ENCODE data around the gene CYFIP2. TPM values are rescaled to one million over a fixed set of nuclear protein-coding genes. Genes with fewer than 3 reads are reported as not detected.
A peak's percentile ranks its signal among the peaks of the same experiment; 100 is the strongest.

Gene CYFIP2
- total and polyA plus RNA-seq, 2 of the 13 experiments (the other 11 are each of a cell fraction or from before 2014, with no cell fraction given), result 22.6 to 30.3 TPM

DNA sequence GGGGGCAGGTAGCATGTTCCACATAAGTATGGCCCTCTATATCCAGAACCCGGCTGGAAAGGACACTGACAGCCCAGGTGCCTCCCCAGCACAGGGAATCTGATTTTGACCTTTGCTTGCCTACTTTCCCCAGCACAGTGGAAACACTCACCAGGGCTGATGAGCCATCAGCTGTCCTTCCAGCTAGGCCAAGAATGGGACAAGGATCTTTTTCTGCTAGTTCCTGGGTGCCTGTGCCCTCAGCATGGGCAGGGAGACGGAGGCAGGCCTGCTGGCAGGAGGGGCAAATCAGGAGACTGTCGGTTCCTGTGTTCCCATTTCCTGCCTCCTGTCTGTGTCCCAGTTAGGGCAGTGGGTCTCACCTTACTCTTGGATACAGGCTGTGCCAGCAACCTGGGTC is 1.1 kb downstream of the CYFIP2 start:
- H4K20me1 ChIP-seq (ENCODE audit: insufficient read depth, low read length), result no peaks in the 10 kb centered on the region
- H3K79me2 ChIP-seq (ENCODE audit: insufficient read depth, low read length), result peaks cover 3% of the 10 kb centered on the region
- ChIA-PET CTCF (ENCODE audit: low intra/inter-chr PET ratio, low total read pairs) (no interaction called here), POLR2A (no interaction called here)
- WGBS (ENCODE audit: low lambda C conversion rate), result 39% methylated on average over 3 of the region's 3 CpGs
- TSS peak; percentile 47 for BruUV-seq (replicated peaks)
- peak overlapping the region; percentile 58 for H3K9ac ChIP-seq (ENCODE audit: insufficient read depth, low read depth, low read length)
- no peaks in the 10 kb centered on the region for H3K36me3 ChIP-seq (replicated peaks in 1 of 2; ENCODE audit: control insufficient read depth in 1 of 2, insufficient read depth in 2 of 2, low read length in 2 of 2)
- H3K9me3 ChIP-seq (ENCODE audit: low read length), result no peaks in the 10 kb centered on the region
- no peak overlapping the region for H2AFZ ChIP-seq (ENCODE audit: low read length)
- peaks cover 58% of the 10 kb centered on the region for H3K4me1 ChIP-seq (ENCODE audit: insufficient read depth, low read length)
- H3K27me3 ChIP-seq (ENCODE audit: control insufficient read depth in 1 of 2, insufficient read depth in 2 of 2, low read length in 2 of 2), result peaks cover 0 to 1% of the 10 kb centered on the region in 2 experiments; a peak in 2 of 5 replicates
- peak overlapping the region; percentile 74 to 84 (median 83) for H3K4me3 ChIP-seq (replicated peaks in 1 of 3; ENCODE audit: insufficient read depth in 1 of 3, low read depth in 2 of 3, low read length in 3 of 3)
- FAIRE-seq, result no peak
- peak overlapping the region; percentile 95 for H3K4me2 ChIP-seq (ENCODE audit: low read depth, low read length)
- H3K27ac ChIP-seq (ENCODE audit: extremely low read length, insufficient read depth, low read length), result no peak overlapping the region
- in situ Hi-C loops (cut with HindIII; ENCODE audit: extremely low pct_ligation_motif_present, low pct_unique_long_range_greater_than_20kb) (no loop called here), intact Hi-C loops (cut with micrococcal nuclease; ENCODE audit: unreplicated experiment) (loop anchor here (1.0 kb wide), 1 partner anchor 45 kb away; no protein-coding TSS in a partner anchor)
- no peak for DNase-seq (ENCODE audit: low spot score)
- ATAC-seq, result peak; percentile 18
- TF ChIP-seq SALL1 (CRISPR knock-in tag; IDR thresholded peaks at IDR 0.05) (0 out of 2 replicates have a peak, but pooled peaks have one; percentile 28), ZNF546 (CRISPR knock-in tag; conservative IDR thresholded peaks at IDR 0.05) (no peak), HDAC1 (CRISPR knock-in tag; IDR thresholded peaks at IDR 0.05) (0 out of 2 replicates have a peak, but pooled peaks have one; percentile 28)
- TF ChIP-seq, protein P1, sequence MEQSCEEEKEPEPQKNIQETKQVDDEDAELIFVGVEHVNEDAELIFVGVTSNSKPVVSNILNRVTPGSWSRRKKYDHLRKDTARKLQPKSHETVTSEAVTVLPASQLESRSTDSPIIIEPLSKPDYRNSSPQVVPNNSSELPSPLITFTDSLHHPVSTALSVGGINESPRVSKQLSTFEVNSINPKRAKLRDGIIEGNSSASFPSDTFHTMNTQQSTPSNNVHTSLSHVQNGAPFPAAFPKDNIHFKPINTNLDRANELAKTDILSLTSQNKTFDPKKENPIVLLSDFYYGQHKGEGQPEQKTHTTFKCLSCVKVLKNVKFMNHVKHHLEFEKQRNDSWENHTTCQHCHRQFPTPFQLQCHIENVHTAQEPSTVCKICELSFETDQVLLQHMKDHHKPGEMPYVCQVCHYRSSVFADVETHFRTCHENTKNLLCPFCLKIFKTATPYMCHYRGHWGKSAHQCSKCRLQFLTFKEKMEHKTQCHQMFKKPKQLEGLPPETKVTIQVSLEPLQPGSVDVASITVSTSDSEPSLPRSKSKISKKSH (CRISPR knock-in tag; IDR thresholded peaks at IDR 0.05; ENCODE audit: borderline replicate concordance), result peak; percentile 29; the same call in 1 of the 2 replicates
- TF ChIP-seq, protein P2, sequence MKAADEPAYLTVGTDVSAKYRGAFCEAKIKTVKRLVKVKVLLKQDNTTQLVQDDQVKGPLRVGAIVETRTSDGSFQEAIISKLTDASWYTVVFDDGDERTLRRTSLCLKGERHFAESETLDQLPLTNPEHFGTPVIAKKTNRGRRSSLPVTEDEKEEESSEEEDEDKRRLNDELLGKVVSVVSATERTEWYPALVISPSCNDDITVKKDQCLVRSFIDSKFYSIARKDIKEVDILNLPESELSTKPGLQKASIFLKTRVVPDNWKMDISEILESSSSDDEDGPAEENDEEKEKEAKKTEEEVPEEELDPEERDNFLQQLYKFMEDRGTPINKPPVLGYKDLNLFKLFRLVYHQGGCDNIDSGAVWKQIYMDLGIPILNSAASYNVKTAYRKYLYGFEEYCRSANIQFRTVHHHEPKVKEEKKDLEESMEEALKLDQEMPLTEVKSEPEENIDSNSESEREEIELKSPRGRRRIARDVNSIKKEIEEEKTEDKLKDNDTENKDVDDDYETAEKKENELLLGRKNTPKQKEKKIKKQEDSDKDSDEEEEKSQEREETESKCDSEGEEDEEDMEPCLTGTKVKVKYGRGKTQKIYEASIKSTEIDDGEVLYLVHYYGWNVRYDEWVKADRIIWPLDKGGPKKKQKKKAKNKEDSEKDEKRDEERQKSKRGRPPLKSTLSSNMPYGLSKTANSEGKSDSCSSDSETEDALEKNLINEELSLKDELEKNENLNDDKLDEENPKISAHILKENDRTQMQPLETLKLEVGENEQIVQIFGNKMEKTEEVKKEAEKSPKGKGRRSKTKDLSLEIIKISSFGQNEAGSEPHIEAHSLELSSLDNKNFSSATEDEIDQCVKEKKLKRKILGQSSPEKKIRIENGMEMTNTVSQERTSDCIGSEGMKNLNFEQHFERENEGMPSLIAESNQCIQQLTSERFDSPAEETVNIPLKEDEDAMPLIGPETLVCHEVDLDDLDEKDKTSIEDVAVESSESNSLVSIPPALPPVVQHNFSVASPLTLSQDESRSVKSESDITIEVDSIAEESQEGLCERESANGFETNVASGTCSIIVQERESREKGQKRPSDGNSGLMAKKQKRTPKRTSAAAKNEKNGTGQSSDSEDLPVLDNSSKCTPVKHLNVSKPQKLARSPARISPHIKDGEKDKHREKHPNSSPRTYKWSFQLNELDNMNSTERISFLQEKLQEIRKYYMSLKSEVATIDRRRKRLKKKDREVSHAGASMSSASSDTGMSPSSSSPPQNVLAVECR (CRISPR knock-in tag; IDR thresholded peaks at IDR 0.05; ENCODE audit: borderline replicate concordance), result 0 out of 2 replicates have a peak, but pooled peaks have one; percentile 4
